HL-60 (cell line): Measurements from ENCODE around the gene CNNM3.

Experiments
- GABPA ChIP-seq: IDR thresholded peaks from 2 replicates; pipeline ENCODE4 v1.6.1; 2012; ENCODE audit warnings: low read depth
- POLR2AphosphoS5 ChIP-seq: IDR thresholded peaks from 2 replicates; pipeline ENCODE4 v1.6.1; 2012; ENCODE audit warnings: low read depth
- TF ChIP-seq, protein P1 (sequence below): IDR thresholded peaks from one replicate; pipeline ENCODE4 v1.5.1; 2011; ENCODE audit warnings: low read length, control low read depth, inconsistent platforms; ENCODE audit not compliant: insufficient read depth

DNA sequence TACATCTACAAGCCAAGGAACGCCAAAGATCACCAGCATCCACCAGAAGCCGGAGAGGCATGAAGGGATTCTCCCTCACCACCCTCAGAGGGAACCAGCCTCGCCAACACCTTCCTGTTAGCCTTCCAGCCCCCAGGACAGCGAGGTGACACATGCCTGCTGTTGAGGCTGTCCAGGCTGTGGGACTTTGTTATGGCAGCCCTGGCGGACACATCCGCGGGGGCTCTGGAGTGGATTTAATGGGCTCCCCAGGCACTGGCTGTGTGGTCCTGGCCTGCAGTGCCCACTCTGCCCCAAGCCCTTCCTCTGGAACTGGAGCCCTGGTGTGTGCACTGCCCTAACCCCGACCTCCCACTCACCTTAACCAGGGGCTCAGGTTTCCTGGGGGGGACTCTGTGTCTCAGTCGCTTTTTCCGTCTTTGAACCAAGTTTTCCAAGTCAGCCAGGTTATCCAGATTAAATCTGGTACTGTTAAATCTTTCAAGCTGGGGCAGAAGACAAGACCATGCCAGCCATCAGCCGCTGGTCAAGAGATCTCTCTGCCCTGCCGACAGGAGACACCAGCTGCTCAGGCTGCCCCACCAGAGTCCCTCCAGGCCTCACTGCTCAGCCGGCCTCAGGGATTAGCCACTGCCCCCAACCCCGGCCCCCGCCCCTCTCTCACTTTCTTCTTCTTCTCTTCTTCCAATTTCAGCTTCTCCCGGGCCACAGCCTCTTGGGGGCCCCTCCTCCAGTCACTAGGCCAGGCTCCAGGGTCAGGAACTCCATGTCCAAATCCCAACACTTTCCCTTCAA lies 25.8 kb downstream of the CNNM3 start:
- TF ChIP-seq, protein P1, sequence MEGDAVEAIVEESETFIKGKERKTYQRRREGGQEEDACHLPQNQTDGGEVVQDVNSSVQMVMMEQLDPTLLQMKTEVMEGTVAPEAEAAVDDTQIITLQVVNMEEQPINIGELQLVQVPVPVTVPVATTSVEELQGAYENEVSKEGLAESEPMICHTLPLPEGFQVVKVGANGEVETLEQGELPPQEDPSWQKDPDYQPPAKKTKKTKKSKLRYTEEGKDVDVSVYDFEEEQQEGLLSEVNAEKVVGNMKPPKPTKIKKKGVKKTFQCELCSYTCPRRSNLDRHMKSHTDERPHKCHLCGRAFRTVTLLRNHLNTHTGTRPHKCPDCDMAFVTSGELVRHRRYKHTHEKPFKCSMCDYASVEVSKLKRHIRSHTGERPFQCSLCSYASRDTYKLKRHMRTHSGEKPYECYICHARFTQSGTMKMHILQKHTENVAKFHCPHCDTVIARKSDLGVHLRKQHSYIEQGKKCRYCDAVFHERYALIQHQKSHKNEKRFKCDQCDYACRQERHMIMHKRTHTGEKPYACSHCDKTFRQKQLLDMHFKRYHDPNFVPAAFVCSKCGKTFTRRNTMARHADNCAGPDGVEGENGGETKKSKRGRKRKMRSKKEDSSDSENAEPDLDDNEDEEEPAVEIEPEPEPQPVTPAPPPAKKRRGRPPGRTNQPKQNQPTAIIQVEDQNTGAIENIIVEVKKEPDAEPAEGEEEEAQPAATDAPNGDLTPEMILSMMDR = no peak
- TF ChIP-seq GABPA (no peak), POLR2AphosphoS5 (no peak)
